OCI-LY3 (cell line): ENCODE measurements around the gene SIPA1.

ENCODE experiments used
- H2AFZ ChIP-seq: fragments of 200-600, 300-600 bp; shearing (Covaris generic); 2 replicates; pipeline ENCODE4 v1.6.0; 2014; ENCODE audit warnings: antibody characterized with exemption, low read depth, low read length
- H3K27ac ChIP-seq: fragments of 200-600, 300-600 bp; sonication (generic); 2 replicates; pipeline ENCODE4 v1.5.1; 2014; ENCODE audit warnings: mild to moderate bottlenecking, low read length, moderate library complexity, mixed read lengths
- H3K27me3 ChIP-seq: fragments of 200-600, 300-600 bp; sonication (generic); 2 replicates; pipeline ENCODE4 v1.6.1; 2014; ENCODE audit warnings: low read depth, low read length, mixed read lengths
- H3K36me3 ChIP-seq: fragments of 200-600, 300-600 bp; sonication (generic); replicated peaks from 2 replicates; pipeline ENCODE3; 2014; ENCODE audit warnings: low read depth, low read length, mixed read lengths
- H3K4me1 ChIP-seq: fragments of 300-600, 200-600 bp; sonication (generic); 2 replicates; pipeline ENCODE4 v1.6.1; 2014; ENCODE audit warnings: low read length, mixed read lengths
- H3K4me2 ChIP-seq: fragments of 200-600, 300-600 bp; sonication (generic); 2 replicates; pipeline ENCODE4 v1.6.1; 2014; ENCODE audit warnings: low read length, mixed read lengths
- H3K4me3 ChIP-seq: fragments of 300-600, 200-600 bp; sonication (generic); 2 replicates; pipeline ENCODE4 v1.5.1; 2014; ENCODE audit warnings: antibody characterized with exemption, mild to moderate bottlenecking, low read length, moderate library complexity
- H3K79me2 ChIP-seq: fragments of 300-600, 200-600 bp; shearing (Covaris generic); 2 replicates; pipeline ENCODE4 v1.6.1; 2014; ENCODE audit warnings: mild to moderate bottlenecking, low read length, mixed read lengths
- H3K9ac ChIP-seq: fragments of 300-600, 200-600 bp; shearing (Covaris generic); 2 replicates; pipeline ENCODE4 v1.6.0; 2014; ENCODE audit warnings: mild to moderate bottlenecking, low read length, moderate library complexity
- H3K9me3 ChIP-seq: fragments of 200-600, 300-600 bp; shearing (Covaris generic); 2 replicates; pipeline ENCODE4 v1.6.1; 2014; ENCODE audit warnings: low read length, mixed read lengths; ENCODE audit not compliant: insufficient read depth
- H4K20me1 ChIP-seq: fragments of 200-600, 300-600 bp; sonication (generic); 2 replicates; pipeline ENCODE4 v1.6.1; 2016; ENCODE audit warnings: low read length, mixed read lengths; ENCODE audit not compliant: insufficient read depth
- EZH2phosphoT487 ChIP-seq: fragments of 200-600 bp; shearing (Covaris generic); IDR thresholded peaks from 2 replicates; pipeline ENCODE4 v1.6.1; 2018; ENCODE audit warnings: antibody characterized with exemption, mixed run types, low read depth
- TF ChIP-seq, protein P1 (sequence below): fragments of 200-600, 300-600 bp; sonication (generic); IDR thresholded peaks from 2 replicates; pipeline ENCODE4 v1.5.1; 2014; ENCODE audit warnings: antibody characterized with exemption, low read length, low read depth

The SIPA1 gene

DNA sequence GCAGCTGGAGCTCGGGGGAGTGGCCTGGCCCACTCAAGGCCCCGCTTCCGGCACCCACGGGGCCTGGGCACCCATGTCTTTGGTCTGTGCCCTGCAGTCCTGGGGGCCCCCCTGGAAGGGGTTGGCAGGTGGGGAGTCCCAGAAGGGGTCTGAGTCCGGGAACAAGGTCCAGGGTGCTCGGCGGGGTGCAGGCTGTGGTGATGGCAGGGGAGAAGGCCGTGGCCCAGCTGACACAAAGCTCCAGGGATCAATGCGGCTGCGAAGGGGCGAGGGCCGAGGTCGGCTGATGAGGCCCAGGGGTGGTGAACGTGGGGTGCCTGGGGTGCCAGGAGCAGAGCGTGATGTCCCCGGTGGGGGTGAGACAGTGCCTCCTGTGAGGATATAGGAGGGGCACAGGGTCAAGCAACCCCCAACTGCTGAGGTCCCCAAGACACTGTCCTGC is 39.6 kb upstream of the SIPA1 start:
- Histone ChIP-seq H4K20me1 (no peaks in the 10 kb centered on the region), H2AFZ (no peak overlapping the region), H3K27ac (no peak overlapping the region)

DNA sequence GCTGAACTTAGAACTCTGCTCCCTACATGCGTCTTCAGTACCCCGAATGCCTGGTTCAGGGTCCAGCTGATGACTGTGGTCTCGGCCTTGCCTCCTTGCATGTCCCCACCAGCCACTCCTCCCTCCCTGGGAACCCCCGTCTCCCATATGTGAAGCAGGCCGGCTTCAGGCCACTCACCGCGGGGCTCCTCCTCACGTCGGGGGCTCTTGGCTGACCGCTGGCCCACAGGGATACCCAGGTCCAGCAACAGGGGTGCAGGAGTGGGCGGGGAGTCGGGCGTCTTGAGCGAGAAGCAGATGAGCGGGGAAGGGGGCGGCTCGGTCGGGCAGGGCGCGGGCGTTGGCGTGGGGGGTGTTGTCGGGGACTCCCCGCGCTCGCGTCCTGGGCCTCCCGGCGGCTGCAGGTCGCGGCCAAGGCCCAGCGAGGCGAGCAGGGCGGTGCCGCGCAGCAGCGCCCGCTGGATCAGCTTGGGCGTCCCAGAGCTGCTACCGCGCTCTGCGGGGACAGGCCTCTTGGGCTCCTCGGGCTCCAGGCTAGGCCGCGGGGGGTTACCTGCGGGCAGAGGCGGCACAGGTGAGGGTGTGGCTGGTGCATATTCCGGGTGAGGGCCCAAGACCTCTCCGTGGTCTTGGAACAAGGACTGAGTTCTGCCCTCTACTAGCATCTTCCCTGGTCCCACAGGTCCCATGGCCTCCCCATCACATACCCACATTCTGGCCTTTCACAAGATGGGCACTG is 38.5 kb upstream of the SIPA1 start:
- Histone ChIP-seq H3K9ac (no peak overlapping the region), H3K4me1 (no peaks in the 10 kb centered on the region), H4K20me1 (no peaks in the 10 kb centered on the region), H2AFZ (no peak overlapping the region), H3K4me3 (no peak overlapping the region), H3K27me3 (no peaks in the 10 kb centered on the region), H3K4me2 (no peak overlapping the region), H3K36me3 (peaks cover 27% of the 10 kb centered on the region), H3K27ac (no peak overlapping the region), H3K79me2 (no peaks in the 10 kb centered on the region), H3K9me3 (no peaks in the 10 kb centered on the region)
- TF ChIP-seq EZH2phosphoT487: no peak
- TF ChIP-seq, protein P1, sequence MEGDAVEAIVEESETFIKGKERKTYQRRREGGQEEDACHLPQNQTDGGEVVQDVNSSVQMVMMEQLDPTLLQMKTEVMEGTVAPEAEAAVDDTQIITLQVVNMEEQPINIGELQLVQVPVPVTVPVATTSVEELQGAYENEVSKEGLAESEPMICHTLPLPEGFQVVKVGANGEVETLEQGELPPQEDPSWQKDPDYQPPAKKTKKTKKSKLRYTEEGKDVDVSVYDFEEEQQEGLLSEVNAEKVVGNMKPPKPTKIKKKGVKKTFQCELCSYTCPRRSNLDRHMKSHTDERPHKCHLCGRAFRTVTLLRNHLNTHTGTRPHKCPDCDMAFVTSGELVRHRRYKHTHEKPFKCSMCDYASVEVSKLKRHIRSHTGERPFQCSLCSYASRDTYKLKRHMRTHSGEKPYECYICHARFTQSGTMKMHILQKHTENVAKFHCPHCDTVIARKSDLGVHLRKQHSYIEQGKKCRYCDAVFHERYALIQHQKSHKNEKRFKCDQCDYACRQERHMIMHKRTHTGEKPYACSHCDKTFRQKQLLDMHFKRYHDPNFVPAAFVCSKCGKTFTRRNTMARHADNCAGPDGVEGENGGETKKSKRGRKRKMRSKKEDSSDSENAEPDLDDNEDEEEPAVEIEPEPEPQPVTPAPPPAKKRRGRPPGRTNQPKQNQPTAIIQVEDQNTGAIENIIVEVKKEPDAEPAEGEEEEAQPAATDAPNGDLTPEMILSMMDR: no peak

More for the DNA sequence above, 39.6 kb upstream of the SIPA1 start:
- Histone ChIP-seq H3K9ac (no peak overlapping the region), H3K4me3 (no peak overlapping the region), H3K4me2 (no peak overlapping the region), H3K4me1 (no peaks in the 10 kb centered on the region), H3K27me3 (no peaks in the 10 kb centered on the region), H3K79me2 (no peaks in the 10 kb centered on the region), H3K36me3 (peaks cover 23% of the 10 kb centered on the region), H3K9me3 (no peaks in the 10 kb centered on the region)
- TF ChIP-seq EZH2phosphoT487: no peak
- TF ChIP-seq, protein P1: no peak

DNA sequence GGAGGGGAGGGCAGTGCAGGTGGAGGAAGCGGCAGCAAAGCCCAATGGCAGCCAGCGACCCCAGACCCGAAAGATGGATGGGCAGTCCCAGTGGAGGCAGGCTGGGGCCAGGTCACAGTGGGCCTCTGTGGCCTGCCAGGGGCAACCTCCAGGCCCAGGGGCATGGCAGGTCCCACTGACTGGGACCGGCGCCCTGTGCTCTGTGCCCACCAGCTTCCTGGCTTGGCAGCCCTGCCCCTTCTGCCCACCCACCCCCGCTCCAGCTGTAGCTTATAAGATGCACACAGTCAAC is 38.0 kb upstream of the SIPA1 start:
- H3K27ac ChIP-seq: no peak overlapping the region
- H3K27me3 ChIP-seq: no peaks in the 10 kb centered on the region
- no peaks in the 10 kb centered on the region for H3K4me1 ChIP-seq
- peaks cover 32% of the 10 kb centered on the region for H3K36me3 ChIP-seq
- TF ChIP-seq, protein P1: no peak
- no peak for TF ChIP-seq EZH2phosphoT487
- no peak overlapping the region for H3K4me2 ChIP-seq
- H3K9me3 ChIP-seq: no peaks in the 10 kb centered on the region
- no peaks in the 10 kb centered on the region for H4K20me1 ChIP-seq
- no peak overlapping the region for H3K4me3 ChIP-seq
- H3K9ac ChIP-seq: no peak overlapping the region
- no peak overlapping the region for H2AFZ ChIP-seq
- H3K79me2 ChIP-seq: no peaks in the 10 kb centered on the region

DNA sequence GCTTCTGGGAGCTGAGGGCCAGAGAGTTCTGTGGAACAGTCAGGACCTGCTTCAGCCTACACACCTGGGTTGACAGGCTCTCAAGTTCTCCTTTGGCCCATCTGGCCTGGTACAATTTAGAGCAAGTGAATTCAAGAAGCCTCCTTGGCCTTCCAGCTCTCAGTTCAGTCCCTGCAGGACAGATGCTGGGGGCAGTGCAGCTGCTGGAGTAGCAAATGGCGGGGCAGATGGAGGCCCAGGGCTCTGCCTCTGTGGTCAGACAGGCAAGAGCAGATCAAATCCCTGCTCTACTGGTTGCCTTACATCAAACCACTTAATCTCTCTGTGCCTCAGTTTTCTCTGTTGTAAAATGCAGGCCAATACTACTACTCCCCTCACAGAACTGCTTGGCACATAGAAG is 33.6 kb upstream of the SIPA1 start:
- H3K36me3 ChIP-seq: peaks cover 43% of the 10 kb centered on the region
- no peaks in the 10 kb centered on the region for H3K4me1 ChIP-seq
- no peak overlapping the region for H3K27ac ChIP-seq
- TF ChIP-seq, protein P1: no peak
- TF ChIP-seq EZH2phosphoT487: no peak
- no peak overlapping the region for H2AFZ ChIP-seq
- no peak overlapping the region for H3K4me3 ChIP-seq
- no peaks in the 10 kb centered on the region for H4K20me1 ChIP-seq
- no peak overlapping the region for H3K9ac ChIP-seq
- no peaks in the 10 kb centered on the region for H3K9me3 ChIP-seq
- H3K4me2 ChIP-seq: no peak overlapping the region
- H3K27me3 ChIP-seq: no peaks in the 10 kb centered on the region
- H3K79me2 ChIP-seq: no peaks in the 10 kb centered on the region
